Measurements from ENCODE around the gene CPS1.

DNA sequence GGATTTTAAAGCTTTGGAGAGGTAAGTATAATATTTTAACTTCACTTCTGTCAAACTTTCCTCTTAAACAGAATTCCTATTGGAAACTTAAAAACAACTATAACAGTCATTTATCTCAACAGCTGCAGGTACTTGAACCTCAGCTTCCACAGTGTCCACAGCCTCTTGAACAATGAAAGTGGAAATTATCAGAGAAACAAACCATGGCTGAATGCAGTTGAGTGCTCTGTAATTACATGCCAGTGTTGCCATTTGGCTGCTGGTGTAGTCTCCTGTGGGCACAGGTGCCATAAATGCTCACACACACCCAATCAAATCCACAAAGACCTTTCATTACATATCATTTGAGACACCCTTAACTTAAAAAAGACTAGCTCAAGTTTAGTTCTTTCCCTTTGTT is 125.1 kb downstream of the CPS1 start:
- TF ChIP-seq, protein P1, sequence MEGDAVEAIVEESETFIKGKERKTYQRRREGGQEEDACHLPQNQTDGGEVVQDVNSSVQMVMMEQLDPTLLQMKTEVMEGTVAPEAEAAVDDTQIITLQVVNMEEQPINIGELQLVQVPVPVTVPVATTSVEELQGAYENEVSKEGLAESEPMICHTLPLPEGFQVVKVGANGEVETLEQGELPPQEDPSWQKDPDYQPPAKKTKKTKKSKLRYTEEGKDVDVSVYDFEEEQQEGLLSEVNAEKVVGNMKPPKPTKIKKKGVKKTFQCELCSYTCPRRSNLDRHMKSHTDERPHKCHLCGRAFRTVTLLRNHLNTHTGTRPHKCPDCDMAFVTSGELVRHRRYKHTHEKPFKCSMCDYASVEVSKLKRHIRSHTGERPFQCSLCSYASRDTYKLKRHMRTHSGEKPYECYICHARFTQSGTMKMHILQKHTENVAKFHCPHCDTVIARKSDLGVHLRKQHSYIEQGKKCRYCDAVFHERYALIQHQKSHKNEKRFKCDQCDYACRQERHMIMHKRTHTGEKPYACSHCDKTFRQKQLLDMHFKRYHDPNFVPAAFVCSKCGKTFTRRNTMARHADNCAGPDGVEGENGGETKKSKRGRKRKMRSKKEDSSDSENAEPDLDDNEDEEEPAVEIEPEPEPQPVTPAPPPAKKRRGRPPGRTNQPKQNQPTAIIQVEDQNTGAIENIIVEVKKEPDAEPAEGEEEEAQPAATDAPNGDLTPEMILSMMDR (IDR thresholded peaks at IDR 0.05), result no peak
- no peak for TF ChIP-seq POLR2A (IDR thresholded peaks at IDR 0.05)
